GM18951 (cell line): ENCODE measurements around the gene SMPDL3A.

ENCODE experiments used
- POLR2A ChIP-seq: IDR thresholded peaks from 4 replicates; pipeline ENCODE4 v1.6.1; 2011; ENCODE audit warnings: mild to moderate bottlenecking; ENCODE audit not compliant: insufficient read length, insufficient read depth; ENCODE audit errors: extremely low read depth
- in situ Hi-C: fragments of 300-500 bp; cut with MboI; formaldehyde crosslinking; loops from one replicate; pipeline ENCODE4 v1.12.0; 2022; ENCODE audit warnings: low sequenced_read_pairs, mixed read lengths, inconsistent platforms; ENCODE audit not compliant: unreplicated experiment

Gene SMPDL3A

DNA sequence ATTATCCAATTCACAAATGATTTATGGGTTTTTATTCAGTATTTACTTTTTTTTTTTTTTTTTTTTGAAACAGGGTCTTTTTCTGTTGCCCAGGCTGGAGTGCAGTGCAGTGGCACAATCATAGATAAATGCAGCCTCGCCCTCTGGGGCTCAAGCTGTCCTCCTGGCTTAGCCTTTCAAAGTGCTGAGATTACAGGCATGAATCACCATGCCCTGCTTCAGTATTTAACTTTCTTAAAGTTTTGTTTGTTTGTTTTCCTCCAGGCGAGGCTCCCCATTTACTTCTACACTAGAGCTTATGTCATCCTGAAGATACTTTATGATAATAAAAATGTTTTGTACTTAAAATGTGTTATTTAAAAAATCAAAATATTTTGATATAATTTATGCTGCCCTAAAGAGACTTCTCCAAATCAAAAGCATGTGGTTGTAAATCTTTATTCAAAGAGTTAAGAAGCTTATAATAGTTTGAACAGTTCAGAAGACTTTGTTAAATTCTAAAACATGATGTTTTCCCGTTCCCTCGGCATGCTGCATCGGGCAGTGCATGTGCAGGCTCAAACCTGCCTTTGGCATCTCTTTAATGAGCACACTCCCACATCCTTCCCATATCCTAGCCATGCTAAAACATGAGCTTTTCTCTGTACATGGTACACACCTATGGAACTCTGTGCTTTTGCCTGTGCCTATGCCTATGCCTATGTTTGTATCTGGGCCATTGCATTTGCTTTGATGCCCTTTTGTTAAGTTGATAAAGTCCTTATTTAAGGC lies 11.0 kb downstream of the SMPDL3A start:
- no peak for TF ChIP-seq POLR2A
- in situ Hi-C loops, result no loop called here

DNA sequence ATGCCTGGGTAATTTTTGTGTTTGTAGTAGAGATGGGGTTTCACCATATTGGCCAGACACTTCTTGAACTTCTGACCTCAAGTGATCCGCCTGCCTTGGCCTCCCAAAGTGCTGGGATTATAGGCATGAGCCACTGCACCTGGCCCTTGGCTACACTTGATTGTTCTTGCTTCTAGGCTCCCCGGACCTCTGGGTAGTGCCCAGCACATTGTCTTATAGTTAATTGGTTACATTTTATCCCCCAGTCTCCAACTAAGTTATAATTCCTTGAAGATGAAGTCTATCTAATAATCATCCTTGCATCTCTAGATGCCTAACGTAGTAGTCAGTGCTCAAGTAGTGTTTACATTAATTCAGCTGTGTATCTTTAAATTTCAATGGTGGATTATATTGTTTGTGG lies 11.8 kb downstream of the SMPDL3A start:
- in situ Hi-C loops, result no loop called here
- TF ChIP-seq POLR2A, result no peak

DNA sequence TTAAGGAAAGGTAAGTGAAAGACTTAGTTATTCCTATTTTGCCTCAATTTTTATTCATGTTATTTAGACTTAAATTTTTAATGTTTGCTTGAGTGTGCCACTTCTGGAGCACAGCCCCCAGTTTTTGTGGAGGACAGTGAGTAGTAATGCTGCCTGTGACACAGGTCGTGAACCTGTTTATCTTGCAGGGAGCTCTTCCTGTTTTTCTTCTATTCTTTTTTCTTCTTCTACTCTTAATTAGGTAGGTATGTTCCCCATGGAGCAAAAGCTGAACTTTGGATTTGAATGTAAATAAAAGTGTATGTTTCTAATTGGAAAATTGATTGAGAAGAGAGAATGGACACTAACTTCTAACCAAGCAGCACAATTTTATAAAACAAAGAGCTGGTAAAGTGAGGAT lies 12.3 kb downstream of the SMPDL3A start:
- TF ChIP-seq POLR2A, result no peak
- in situ Hi-C loops, result no loop called here

DNA sequence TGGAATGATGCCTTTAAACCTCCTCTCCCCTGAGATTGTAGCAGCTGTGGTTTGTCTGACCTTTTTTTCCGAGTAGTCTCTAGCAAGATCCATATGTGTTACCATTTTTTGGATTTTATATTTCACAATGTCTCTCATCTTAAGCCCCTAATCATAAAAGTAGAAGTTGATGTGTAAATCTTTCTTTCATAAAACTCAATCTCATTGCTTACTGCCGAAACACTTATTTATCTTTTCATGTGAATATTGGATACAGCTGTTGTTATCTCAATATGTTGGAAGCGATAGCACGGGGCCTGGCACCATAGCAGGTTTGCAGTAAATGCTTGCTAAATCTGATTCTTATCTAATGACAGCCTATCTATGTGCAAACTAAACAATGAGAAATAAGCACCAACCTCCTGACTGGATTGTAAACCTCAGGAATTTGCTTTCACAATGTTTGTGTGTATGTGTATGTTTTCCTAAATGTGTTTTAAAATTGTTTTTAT lies 14.2 kb downstream of the SMPDL3A start:
- no peak for TF ChIP-seq POLR2A
- in situ Hi-C loops, result no loop called here

GRCh38 chr6:122804962-122805485 lies 16.0 kb downstream of the SMPDL3A start:
- in situ Hi-C loops, result no loop called here
- no peak for TF ChIP-seq POLR2A

- in situ Hi-C loops, result no loop called here
- TF ChIP-seq POLR2A, result no peak
Observed at GRCh38 chr6:122806291-122806690, 17.2 kb downstream of the SMPDL3A start.

- in situ Hi-C loops, result no loop called here
- TF ChIP-seq POLR2A, result no peak
Observed at GRCh38 chr6:122808121-122808885, 19.2 kb downstream of the SMPDL3A start.

DNA sequence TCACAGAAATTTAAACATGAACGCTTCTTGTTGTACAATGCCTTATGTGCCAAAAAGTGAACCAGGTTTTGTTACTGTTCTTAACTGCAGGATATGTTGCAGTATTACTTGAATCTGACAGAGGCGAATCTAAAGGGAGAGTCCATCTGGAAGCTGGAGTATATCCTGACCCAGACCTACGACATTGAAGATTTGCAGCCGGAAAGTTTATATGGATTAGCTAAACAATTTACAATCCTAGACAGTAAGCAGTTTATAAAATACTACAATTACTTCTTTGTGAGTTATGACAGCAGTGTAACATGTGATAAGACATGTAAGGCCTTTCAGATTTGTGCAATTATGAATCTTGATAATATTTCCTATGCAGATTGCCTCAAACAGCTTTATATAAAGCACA lies 19.9 kb downstream of the SMPDL3A start:
- in situ Hi-C loops, result no loop called here
- TF ChIP-seq POLR2A, result no peak

GRCh38 chr6:122809691-122810090 lies 20.6 kb downstream of the SMPDL3A start:
- no peak for TF ChIP-seq POLR2A
- in situ Hi-C loops, result no loop called here

GRCh38 chr6:122810189-122810588 lies 21.1 kb downstream of the SMPDL3A start:
- TF ChIP-seq POLR2A, result no peak
- in situ Hi-C loops, result no loop called here

GRCh38 chr6:122817358-122817757 lies 28.3 kb downstream of the SMPDL3A start:
- in situ Hi-C loops, result no loop called here
- no peak for TF ChIP-seq POLR2A

GRCh38 chr6:122817766-122818165 lies 28.7 kb downstream of the SMPDL3A start:
- no peak for TF ChIP-seq POLR2A
- in situ Hi-C loops, result no loop called here

GRCh38 chr6:122818866-122819265 lies 29.8 kb downstream of the SMPDL3A start:
- TF ChIP-seq POLR2A, result no peak
- in situ Hi-C loops, result no loop called here
